ENCODE measurements around the gene HLA-F. TPM values are rescaled to one million over a fixed set of nuclear protein-coding genes. Genes with fewer than 3 reads are reported as not detected.

The HLA-F gene
- total RNA-seq, 2 experiments from 2014 or later = 170 to 181 TPM

- Mint-ChIP-seq H3K4me1 (ENCODE audit: low read depth) (peaks cover 53% of the 10 kb centered on the region), H3K36me3 (ENCODE audit: low read depth) (peaks cover 18% of the 10 kb centered on the region), H3K27me3 (ENCODE audit: low read depth) (no peaks in the 10 kb centered on the region), H3K4me3 (peak overlapping the region; percentile 95), H3K27ac (peak overlapping the region; percentile 96), H3K9me3 (ENCODE audit: insufficient read depth) (no peaks in the 10 kb centered on the region)
- peak; percentile 71 for ATAC-seq
- DNase-seq = peak; percentile 89
- ChIA-PET CTCF (interaction anchor here (0.7 to 4.8 kb wide), 21 partner anchors 10 to 102 kb away, joined by 3 to 35 read pairs (median 4); no protein-coding TSS in a partner anchor), POLR2A (interaction anchor here (1.1 to 2.3 kb wide), 2 partner anchors 26 to 174 kb away, joined by 3 to 14 read pairs; no protein-coding TSS in a partner anchor)
Observed at GRCh38 chr6:29752451-29753308, 29.4 kb downstream of the HLA-F start.

GRCh38 chr6:29753309-29753644 lies 30.0 kb downstream of the HLA-F start:
- CTCF ChIA-PET = interaction anchor here (0.9 to 4.8 kb wide), 21 partner anchors 10 to 103 kb away, joined by 3 to 35 read pairs (median 4); no protein-coding TSS in a partner anchor
- H3K4me3 Mint-ChIP-seq = peak overlapping the region; percentile 95
- no peak for ATAC-seq
- peaks cover 50% of the 10 kb centered on the region for H3K4me1 Mint-ChIP-seq (ENCODE audit: low read depth)
- peak overlapping the region; percentile 96 for H3K27ac Mint-ChIP-seq
- POLR2A ChIA-PET = interaction anchor here (2.3 kb wide), 1 partner anchor 26 kb away, joined by 14 read pairs; no protein-coding TSS in a partner anchor
- H3K36me3 Mint-ChIP-seq (ENCODE audit: low read depth) = peaks cover 18% of the 10 kb centered on the region
- no peak for DNase-seq
- H3K27me3 Mint-ChIP-seq (ENCODE audit: low read depth) = no peaks in the 10 kb centered on the region
- no peaks in the 10 kb centered on the region for H3K9me3 Mint-ChIP-seq (ENCODE audit: insufficient read depth)

GRCh38 chr6:29755295-29755871 lies 32.1 kb downstream of the HLA-F start:
- Mint-ChIP-seq H3K27me3 (ENCODE audit: low read depth) (no peaks in the 10 kb centered on the region), H3K4me1 (ENCODE audit: low read depth) (peaks cover 42% of the 10 kb centered on the region), H3K4me3 (no peak overlapping the region), H3K9me3 (ENCODE audit: insufficient read depth) (no peaks in the 10 kb centered on the region), H3K36me3 (ENCODE audit: low read depth) (peaks cover 17% of the 10 kb centered on the region), H3K27ac (no peak overlapping the region)
- no peak for DNase-seq
- POLR2A ChIA-PET = no interaction called here
- no peak for ATAC-seq
- CTCF ChIA-PET = interaction anchor here (0.9 to 4.8 kb wide), 7 partner anchors 9 to 106 kb away, joined by 3 to 35 read pairs (median 8); no protein-coding TSS in a partner anchor

- ATAC-seq = no peak
Observed at GRCh38 chr6:29757282-29757681, 34.0 kb downstream of the HLA-F start.

GRCh38 chr6:29757701-29758293 lies 34.6 kb downstream of the HLA-F start:
- no peaks in the 10 kb centered on the region for H3K27me3 Mint-ChIP-seq (ENCODE audit: low read depth)
- no peak for DNase-seq
- no peak overlapping the region for H3K27ac Mint-ChIP-seq
- ATAC-seq = no peak
- H3K9me3 Mint-ChIP-seq (ENCODE audit: insufficient read depth) = no peaks in the 10 kb centered on the region
- POLR2A ChIA-PET = interaction anchor here (0.6 kb wide), 1 partner anchor 714 kb away, joined by 4 read pairs; no protein-coding TSS in a partner anchor
- CTCF ChIA-PET = interaction anchor here (0.9 to 3.1 kb wide), 9 partner anchors 48 to 107 kb away, joined by 3 to 11 read pairs (median 5); no protein-coding TSS in a partner anchor
- no peak overlapping the region for H3K4me3 Mint-ChIP-seq
- H3K4me1 Mint-ChIP-seq (ENCODE audit: low read depth) = peaks cover 28% of the 10 kb centered on the region
- H3K36me3 Mint-ChIP-seq (ENCODE audit: low read depth) = peaks cover 12% of the 10 kb centered on the region

More at GRCh38 chr6:29757282-29757681, 34.0 kb downstream of the HLA-F start:
- POLR2A ChIA-PET = no interaction called here
- DNase-seq = no peak
- Mint-ChIP-seq H3K27me3 (ENCODE audit: low read depth) (no peaks in the 10 kb centered on the region), H3K27ac (no peak overlapping the region), H3K36me3 (ENCODE audit: low read depth) (peaks cover 12% of the 10 kb centered on the region), H3K4me3 (no peak overlapping the region), H3K9me3 (ENCODE audit: insufficient read depth) (no peaks in the 10 kb centered on the region), H3K4me1 (ENCODE audit: low read depth) (peaks cover 27% of the 10 kb centered on the region)
- CTCF ChIA-PET = interaction anchor here (1.0 to 2.6 kb wide), 7 partner anchors 48 to 107 kb away, joined by 3 to 7 read pairs (median 5); no protein-coding TSS in a partner anchor

- peak; percentile 5 for DNase-seq
- no peak for ATAC-seq
- Mint-ChIP-seq H3K36me3 (ENCODE audit: low read depth) (peaks cover 7% of the 10 kb centered on the region), H3K9me3 (ENCODE audit: insufficient read depth) (no peaks in the 10 kb centered on the region), H3K27ac (no peak overlapping the region), H3K27me3 (ENCODE audit: low read depth) (no peaks in the 10 kb centered on the region), H3K4me1 (ENCODE audit: low read depth) (peaks cover 29% of the 10 kb centered on the region), H3K4me3 (no peak overlapping the region)
- POLR2A ChIA-PET = no interaction called here
- CTCF ChIA-PET = interaction anchor here (0.9 to 3.1 kb wide), 6 partner anchors 20 to 108 kb away, joined by 3 to 11 read pairs (median 5); no protein-coding TSS in a partner anchor
Observed at GRCh38 chr6:29758761-29759160, 35.5 kb downstream of the HLA-F start.

- DNase-seq = peak; percentile 17
- CTCF ChIA-PET = interaction anchor here (1.2 to 3.1 kb wide), 3 partner anchors 21 to 109 kb away, joined by 5 to 11 read pairs (median 7); no protein-coding TSS in a partner anchor
- POLR2A ChIA-PET = no interaction called here
- Mint-ChIP-seq H3K4me3 (no peak overlapping the region), H3K27ac (no peak overlapping the region), H3K9me3 (ENCODE audit: insufficient read depth) (no peaks in the 10 kb centered on the region), H3K27me3 (ENCODE audit: low read depth) (no peaks in the 10 kb centered on the region), H3K4me1 (ENCODE audit: low read depth) (peaks cover 32% of the 10 kb centered on the region), H3K36me3 (ENCODE audit: low read depth) (peaks cover 6% of the 10 kb centered on the region)
- no peak for ATAC-seq
Observed at GRCh38 chr6:29759457-29759856, 36.2 kb downstream of the HLA-F start.

GRCh38 chr6:29760328-29760727 lies 37.1 kb downstream of the HLA-F start:
- peak; percentile 16 for DNase-seq

GRCh38 chr6:29762051-29762450 lies 38.8 kb downstream of the HLA-F start:
- DNase-seq (no peak), ATAC-seq (no peak)
- POLR2A ChIA-PET = no interaction called here
- CTCF ChIA-PET = no interaction called here
- no peak overlapping the region for H3K4me3 Mint-ChIP-seq
- H3K27ac Mint-ChIP-seq = no peak overlapping the region
- H3K36me3 Mint-ChIP-seq (ENCODE audit: low read depth) = no peaks in the 10 kb centered on the region
- H3K4me1 Mint-ChIP-seq (ENCODE audit: low read depth) = peaks cover 28% of the 10 kb centered on the region
- H3K9me3 Mint-ChIP-seq (ENCODE audit: insufficient read depth) = no peaks in the 10 kb centered on the region
- peaks cover 7% of the 10 kb centered on the region for H3K27me3 Mint-ChIP-seq (ENCODE audit: low read depth)

More at GRCh38 chr6:29760328-29760727, 37.1 kb downstream of the HLA-F start:
- Mint-ChIP-seq H3K27me3 (ENCODE audit: low read depth) (no peaks in the 10 kb centered on the region), H3K27ac (no peak overlapping the region), H3K4me1 (ENCODE audit: low read depth) (peaks cover 31% of the 10 kb centered on the region), H3K36me3 (ENCODE audit: low read depth) (peaks cover 2% of the 10 kb centered on the region), H3K9me3 (ENCODE audit: insufficient read depth) (no peaks in the 10 kb centered on the region), H3K4me3 (no peak overlapping the region)
- ATAC-seq = no peak
- ChIA-PET POLR2A (interaction anchor here (0.5 kb wide), 1 partner anchor 50 kb away, joined by 3 read pairs; no protein-coding TSS in a partner anchor), CTCF (interaction anchor here (3.1 kb wide), 1 partner anchor 110 kb away, joined by 11 read pairs; no protein-coding TSS in a partner anchor)

GRCh38 chr6:29762781-29763214 lies 39.6 kb downstream of the HLA-F start:
- Mint-ChIP-seq H3K36me3 (ENCODE audit: low read depth) (no peaks in the 10 kb centered on the region), H3K4me3 (no peak overlapping the region), H3K4me1 (ENCODE audit: low read depth) (peaks cover 21% of the 10 kb centered on the region), H3K27ac (no peak overlapping the region), H3K9me3 (ENCODE audit: insufficient read depth) (no peaks in the 10 kb centered on the region), H3K27me3 (ENCODE audit: low read depth) (peaks cover 13% of the 10 kb centered on the region)
- ChIA-PET POLR2A (interaction anchor here (0.6 kb wide), 2 partner anchors 33 to 42 kb away, joined by 4 read pairs; no protein-coding TSS in a partner anchor), CTCF (interaction anchor here (0.8 to 1.2 kb wide), 2 partner anchors 25 to 60 kb away, joined by 3 to 4 read pairs; no protein-coding TSS in a partner anchor)
- ATAC-seq (no peak), DNase-seq (peak; percentile 15)
